ENCODE measurements around the gene ALS2CL.
A peak's percentile ranks its signal among the peaks of the same experiment; 100 is the strongest.
"Not testable (repeated sequence)": the region's sequence is repeated elsewhere in the genome, so short reads cannot be mapped to it uniquely, and the experiment has no call there.

ALS2CL gene

DNA sequence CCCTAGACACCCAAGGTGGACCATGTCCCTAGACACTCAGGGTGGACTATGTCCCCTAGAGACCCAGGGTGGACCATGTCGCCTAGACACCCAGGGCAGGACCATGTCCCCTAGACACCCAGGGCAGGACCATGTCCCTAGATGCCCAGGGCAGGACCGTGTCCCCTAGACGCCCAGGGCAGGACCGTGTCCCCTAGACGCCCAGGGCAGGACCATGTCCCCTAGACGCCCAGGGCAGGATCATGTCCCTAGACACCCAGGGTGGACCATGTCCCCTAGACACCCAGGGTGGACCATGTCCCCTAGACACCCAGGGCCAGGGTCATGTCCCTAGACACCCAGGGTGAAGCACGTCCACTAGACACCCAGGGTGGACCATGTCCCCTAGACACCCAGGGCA lies 10.9 kb upstream of the ALS2CL start:
- not testable (repeated sequence) for DNase-seq

GRCh38 chr3:46703013-46703520 lies 9.6 kb upstream of the ALS2CL start:
- DNase-seq = no peak

DNA sequence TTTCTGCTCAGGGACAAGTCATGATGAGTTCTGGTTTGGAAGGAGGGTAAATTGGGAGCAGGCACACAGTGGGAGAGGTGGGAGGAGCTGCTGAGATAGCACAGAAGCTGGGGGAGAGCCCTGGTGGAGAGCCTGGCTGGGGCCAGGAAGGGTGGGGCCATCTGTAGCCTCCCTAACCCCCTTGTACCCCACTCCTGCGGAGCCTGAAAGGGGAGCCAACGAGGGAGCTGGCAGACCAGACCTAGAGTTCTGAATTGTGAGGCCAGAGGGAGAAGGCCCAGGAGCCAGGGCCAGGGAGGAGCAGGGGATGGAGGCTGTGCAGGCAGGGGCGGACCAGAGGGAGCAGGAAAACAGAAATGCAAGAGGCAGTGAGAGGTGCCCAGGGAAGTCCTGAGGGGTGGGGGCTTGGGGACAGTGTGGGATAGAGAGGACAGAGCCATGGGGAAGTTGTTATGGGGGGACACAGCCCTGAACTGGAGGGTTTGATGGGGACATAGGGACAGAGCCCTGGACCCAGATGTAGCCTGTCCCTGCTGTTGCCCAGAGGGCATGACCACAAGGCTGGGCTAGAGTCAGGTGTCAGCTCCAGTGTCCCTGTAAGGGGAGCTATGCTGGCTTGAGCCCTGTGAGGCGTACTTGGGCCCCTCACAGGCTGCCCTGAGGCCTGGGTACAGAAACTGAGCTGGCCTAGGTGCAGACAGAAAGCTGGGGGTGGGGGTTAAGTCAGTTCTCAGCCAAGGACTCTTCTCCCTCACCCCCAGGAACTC lies 8.9 kb upstream of the ALS2CL start:
- no peak for DNase-seq

DNA sequence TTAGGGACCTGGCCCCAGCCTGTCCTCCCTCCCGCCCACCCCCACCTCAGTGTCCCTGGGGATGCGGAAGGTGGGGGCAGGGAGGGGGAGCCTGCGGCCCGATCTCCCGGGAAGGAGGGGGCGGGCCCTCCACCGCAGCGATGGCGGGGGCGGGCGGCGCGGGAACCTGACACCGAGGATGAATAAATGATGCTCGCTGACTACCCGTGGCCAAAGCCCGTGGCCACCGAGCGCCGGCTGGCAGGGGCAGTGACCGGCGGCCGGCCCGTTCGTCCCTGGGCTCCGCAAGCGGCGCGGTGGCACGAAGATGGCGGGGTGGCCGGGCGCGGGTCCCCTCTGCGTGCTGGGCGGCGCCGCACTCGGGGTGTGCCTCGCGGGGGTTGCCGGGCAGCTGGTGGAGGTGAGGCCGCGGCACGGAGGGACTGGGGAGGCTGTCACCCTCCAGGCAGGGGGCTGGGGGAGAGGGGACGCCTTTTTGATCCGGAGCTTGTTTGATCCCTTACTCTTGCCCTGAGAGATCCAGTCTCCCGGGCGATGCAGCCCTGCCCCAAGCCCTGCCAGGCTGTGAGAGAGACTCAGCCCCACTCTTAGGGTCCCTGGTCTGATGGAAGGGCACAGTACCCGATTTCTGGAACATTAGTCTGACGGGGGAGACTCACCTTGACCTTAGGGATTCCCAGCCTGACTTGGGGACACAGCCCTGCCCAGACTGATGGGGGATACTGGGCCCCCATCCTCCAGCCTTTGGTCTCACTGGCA lies 7.9 kb upstream of the ALS2CL start, which contains the start of gene TMIE:
TMIE (plus strand) TSS at position 212 of the 759 bp plus-strand sequence; CDS start at position 308, 96 bp downstream.
- no peak for DNase-seq

DNA sequence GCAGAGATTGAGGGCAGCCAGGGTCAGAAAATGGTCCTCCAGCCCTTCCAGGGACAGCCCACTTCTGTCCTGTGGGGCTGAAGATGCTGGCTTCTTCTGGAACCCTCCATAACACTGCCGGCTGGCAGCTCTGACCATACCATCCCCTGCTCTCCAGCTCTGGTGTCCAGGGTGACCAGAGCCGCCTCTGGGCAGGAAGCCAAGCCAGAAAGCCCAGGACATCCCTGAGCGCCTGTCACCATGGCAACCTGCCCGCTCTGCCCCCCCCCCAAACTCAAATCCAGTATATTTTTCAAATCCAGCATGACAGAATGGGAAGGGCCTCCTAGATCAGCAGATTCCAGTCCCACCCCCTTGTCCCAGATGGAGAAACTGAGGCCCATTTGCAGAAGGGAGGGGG lies 7.3 kb upstream of the ALS2CL start:
- DNase-seq = no peak

- no peak for DNase-seq
Measured at GRCh38 chr3:46699676-46700523, 6.4 kb upstream of the ALS2CL start.

DNA sequence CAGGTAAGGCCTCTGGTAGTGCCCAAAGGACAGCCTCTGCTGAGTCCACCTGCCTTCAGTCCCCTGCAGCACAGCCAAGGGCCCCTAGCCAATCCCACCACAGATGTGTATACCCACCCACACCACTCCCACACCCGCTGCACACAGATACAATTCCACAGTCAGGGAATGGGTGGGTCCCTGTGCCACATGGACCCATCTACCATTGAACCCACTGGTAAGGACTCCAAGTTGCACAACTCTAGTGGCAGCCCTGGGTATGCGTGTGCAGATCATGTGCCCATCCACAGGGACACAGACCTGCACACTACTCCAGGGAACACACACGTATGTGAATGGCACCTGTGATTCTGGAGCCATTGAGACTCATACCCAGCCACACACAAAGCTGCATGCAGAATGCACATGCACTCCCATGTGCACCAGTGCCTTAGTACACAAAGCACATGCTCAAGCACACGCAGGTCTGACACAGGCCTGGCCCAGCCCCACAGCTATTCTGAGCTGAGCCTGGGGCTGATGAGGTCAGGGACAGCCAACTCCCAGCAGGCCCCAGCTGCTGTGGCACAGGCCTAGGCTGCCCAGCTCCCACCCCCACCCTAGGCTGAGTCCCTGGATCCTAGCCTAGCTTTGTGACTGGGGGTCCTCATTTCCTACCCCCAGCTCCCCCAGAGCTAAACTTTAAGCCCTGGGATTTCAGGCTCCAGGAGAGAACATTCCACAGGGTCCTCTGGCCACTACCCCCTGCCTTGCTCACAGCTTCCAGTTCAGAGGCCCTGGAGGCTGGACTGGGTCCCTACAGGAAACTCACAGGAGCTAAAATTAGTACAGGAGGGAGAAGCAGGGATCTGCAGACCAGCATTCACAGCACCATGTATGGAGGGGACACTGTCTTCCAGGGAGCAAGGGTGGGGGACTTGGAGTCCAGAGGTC lies 2.7 kb upstream of the ALS2CL start:
- no peak for DNase-seq

GRCh38 chr3:46695177-46695961 lies 1.9 kb upstream of the ALS2CL start:
- DNase-seq = peak; percentile 27

DNA sequence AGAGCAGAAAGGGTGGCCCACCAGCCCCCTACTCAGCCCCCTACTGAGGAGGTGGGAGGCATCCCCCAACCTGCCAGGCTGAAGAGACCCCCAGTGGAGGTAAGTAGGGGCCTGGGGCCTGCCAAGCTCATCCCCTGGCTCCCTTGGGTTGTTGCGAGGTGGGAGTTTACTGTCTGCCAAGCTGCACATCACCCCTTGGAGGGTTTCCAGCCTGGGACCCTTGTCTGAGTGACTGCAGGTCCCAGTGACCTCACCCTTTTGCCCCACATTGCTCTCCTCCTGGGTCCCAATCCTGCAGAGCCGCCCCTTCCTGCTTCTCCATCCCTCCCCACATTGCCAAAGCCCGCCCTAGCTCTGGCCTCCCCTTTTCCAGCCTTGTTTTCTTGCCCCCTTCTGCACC lies 1.0 kb upstream of the ALS2CL start:
- no peak for DNase-seq

DNA sequence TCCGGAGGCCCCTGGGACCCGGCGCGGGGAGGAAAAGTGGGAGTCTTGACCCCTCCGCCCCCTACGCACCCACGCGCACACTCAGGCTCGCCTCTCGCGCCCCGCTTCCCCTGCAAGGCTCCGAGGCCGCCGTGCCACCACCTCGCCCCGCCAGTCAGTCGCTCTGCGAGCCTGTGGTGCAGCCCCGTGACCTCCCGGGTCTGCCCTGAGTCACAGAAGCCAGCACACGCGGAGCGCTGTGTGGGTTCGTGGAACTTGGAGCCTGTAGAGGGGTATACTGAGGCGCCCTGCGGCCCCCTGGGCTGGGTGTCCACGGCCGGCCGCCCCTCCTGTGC lies 380 bp upstream of the ALS2CL start:
- peak; percentile 42 for DNase-seq

DNA sequence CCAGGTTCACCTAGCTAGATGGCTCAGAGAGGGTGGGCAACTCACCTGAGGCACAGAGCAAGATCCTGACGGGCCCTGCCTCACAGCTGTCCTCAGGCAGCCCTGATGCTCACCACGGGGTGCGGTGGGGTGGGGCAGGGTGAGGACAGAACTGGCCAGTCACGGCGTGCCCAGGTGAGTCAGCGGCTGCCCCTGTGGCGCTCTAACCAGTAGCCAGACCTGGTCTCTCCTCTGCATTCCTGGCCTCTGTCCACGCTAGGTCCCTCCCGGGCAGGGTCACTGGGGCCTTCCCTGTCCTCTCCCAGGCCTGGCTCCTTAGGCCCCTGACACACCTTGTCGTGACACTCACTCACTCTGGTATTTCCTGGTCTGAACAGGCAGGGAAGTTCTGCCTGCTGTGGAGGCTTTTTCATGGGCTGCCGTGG lies 901 bp downstream of the ALS2CL start:
- no peak for DNase-seq

DNA sequence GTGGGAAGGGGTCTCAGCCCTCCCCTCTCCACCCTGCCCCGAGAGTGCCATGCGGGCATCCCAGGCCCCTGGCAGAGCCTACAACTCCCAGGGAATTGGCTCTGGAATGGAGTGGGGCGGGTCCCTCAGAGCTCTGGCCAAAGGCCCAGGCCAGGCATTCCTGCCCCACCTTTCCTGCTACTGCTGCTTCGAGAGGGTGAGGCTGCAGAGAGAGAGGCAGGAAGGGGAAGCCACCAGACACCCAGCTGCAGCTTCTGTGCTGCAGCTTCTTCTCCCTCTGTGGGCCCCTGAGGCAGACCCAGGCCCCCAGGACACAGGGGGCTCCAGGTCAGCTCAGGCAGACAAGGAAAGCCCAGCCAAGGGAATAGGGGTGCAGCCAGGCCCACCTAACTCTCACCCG lies 2.7 kb downstream of the ALS2CL start:
- DNase-seq = no peak

DNA sequence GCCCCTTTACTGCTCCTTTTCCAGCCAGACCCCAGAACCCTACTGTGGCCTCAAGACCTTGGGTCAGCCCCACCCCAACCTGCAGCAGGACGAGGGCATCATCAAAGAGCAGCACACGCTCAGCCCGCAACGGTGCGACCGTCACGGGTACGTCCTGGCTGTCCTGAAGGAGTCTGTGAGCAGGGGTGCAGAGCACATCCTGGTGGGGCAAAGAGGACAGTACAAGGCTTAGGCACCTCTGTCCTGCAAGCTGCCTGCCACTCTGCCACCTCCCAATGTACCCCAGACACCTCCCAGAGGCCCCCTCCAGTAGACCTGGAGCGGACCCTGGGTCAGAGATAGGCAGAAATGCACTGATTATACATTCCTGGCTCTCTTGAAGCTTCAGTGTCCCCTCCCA lies 8.0 kb downstream of the ALS2CL start:
- DNase-seq = no peak

GRCh38 chr3:46684891-46685290 lies 8.6 kb downstream of the ALS2CL start:
- DNase-seq = no peak

GRCh38 chr3:46682974-46683373 lies 10.5 kb downstream of the ALS2CL start:
- DNase-seq = no peak

GRCh38 chr3:46681856-46682540 lies 11.5 kb downstream of the ALS2CL start:
- no peak for DNase-seq

GRCh38 chr3:46681387-46681786 lies 12.1 kb downstream of the ALS2CL start:
- no peak for DNase-seq

DNA sequence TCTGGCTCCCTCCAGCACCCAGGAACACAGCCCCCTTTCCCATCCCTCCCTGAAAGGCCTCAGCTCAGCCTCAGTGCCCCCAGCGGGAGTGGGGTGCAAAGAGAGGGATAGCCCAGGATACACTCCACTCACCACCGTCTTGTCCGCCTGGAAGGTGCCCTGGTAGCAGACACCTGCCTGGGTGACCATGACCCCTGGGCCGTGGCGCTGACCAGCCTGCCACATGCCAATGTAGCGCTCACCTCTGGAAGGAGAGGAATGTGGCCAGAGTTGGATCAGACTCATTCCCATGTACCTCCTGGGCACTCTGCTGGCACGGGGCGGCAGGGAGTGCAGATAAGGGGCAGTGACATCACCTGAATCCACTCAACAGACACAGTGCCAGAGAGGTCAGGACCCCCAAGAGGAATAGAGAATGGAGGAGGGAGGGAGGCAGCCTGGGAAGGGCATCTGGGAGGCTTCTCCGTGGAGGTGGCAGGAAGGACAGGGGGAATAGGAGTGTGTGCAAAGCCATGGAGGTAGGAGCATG lies 13.1 kb downstream of the ALS2CL start:
- no peak for DNase-seq

GRCh38 chr3:46679681-46680080 lies 13.8 kb downstream of the ALS2CL start:
- DNase-seq = no peak

GRCh38 chr3:46678280-46678679 lies 15.2 kb downstream of the ALS2CL start:
- no peak for DNase-seq

DNA sequence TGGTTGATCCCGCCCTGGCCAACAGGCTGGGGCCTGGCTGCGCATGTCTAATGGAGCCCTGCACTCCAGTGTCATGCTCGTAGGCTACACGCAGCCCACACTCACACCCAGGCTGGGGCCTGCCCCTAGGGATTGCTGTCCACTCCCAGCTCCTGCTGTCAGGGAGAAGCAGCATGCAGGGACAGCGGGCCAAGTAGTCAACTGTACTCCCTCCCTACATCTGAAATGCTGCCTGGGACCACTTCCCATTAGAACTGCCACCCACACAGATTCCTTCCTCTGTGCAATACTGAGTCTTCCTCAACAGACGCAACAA lies 16.1 kb downstream of the ALS2CL start:
- DNase-seq = no peak

Measured in activated CD4-positive, alpha-beta T cell treated with anti-CD3 and anti-CD28 coated beads for 1 hour (primary cell).